H1 (cell line): ENCODE measurements around the gene RAB5B.

Experiments
- BCL11A ChIP-seq, 2 experiments: IDR thresholded peaks; one replicate each; pipeline ENCODE4 v1.6.1; 2011; ENCODE audit warnings: low read depth in 2 of 2, low read length in 2 of 2, mild to moderate bottlenecking in 2 of 2
- CTCF ChIP-seq, 3 experiments: IDR thresholded peaks; 1 replicate in 2 of 3; 2 replicates in 1 of 3; pipeline versions ENCODE4 v1.5.1 to v1.6.1; 2011; ENCODE audit warnings: low read length in 3 of 3, mild to moderate bottlenecking in 3 of 3, inconsistent platforms in 2 of 3, low read depth in 1 of 3, moderate library complexity in 1 of 3; ENCODE audit not compliant: insufficient read depth in 1 of 3; ENCODE audit errors: control extremely low read depth in 1 of 3
- EGR1 ChIP-seq: IDR thresholded peaks from 2 replicates; pipeline ENCODE4 v1.6.1; 2011; ENCODE audit warnings: low read depth, low read length, borderline replicate concordance
- EP300 ChIP-seq, 2 experiments: IDR thresholded peaks; 1 replicate in 1 of 2; 2 replicates in 1 of 2; pipeline ENCODE4 v1.6.1; 2011 to 2012; ENCODE audit warnings: low read depth in 2 of 2, low read length in 2 of 2, mild to moderate bottlenecking in 2 of 2, borderline replicate concordance in 1 of 2, inconsistent platforms in 1 of 2, moderate library complexity in 1 of 2
- EZH2 ChIP-seq: fragments of 200-600 bp; sonication (generic); IDR thresholded peaks from 2 replicates; pipeline ENCODE4 v1.7.1; 2012; ENCODE audit warnings: low read depth, mild to moderate bottlenecking, moderate library complexity, low read length, inconsistent platforms; ENCODE audit not compliant: severe bottlenecking
- KDM1A ChIP-seq: fragments of 200-600, 300-600 bp; sonication (generic); IDR thresholded peaks from 2 replicates; pipeline ENCODE4 v1.7.1; 2016; ENCODE audit warnings: mild to moderate bottlenecking, low read length, borderline replicate concordance
- PHF8 ChIP-seq: fragments of 200-600 bp; sonication (generic); conservative IDR thresholded peaks from 2 replicates; pipeline ENCODE4 v1.7.1; 2012; ENCODE audit warnings: low read depth, mild to moderate bottlenecking, inconsistent platforms, low read length, moderate library complexity
- SP2 ChIP-seq: IDR thresholded peaks from 2 replicates; pipeline ENCODE4 v1.6.1; 2012; ENCODE audit warnings: mild to moderate bottlenecking, low read length, inconsistent platforms
- ZNF274 ChIP-seq: IDR thresholded peaks from 2 replicates; pipeline ENCODE4 v1.7.0; 2012; ENCODE audit warnings: low read length, borderline replicate concordance; ENCODE audit errors: extremely low read depth

- no peak for TF ChIP-seq CTCF (IDR thresholded peaks at IDR 0.05; ENCODE audit: control extremely low read depth in 1 of 3, insufficient read depth in 1 of 3, low read depth in 1 of 3, low read length in 3 of 3)
- TF ChIP-seq EGR1: no peak
- no peak for TF ChIP-seq SP2
- TF ChIP-seq ZNF274: no peak
- TF ChIP-seq PHF8: no peak
- no peak for TF ChIP-seq BCL11A (IDR thresholded peaks at IDR 0.05; ENCODE audit: low read depth in 2 of 2, low read length in 2 of 2)
- no peak for TF ChIP-seq EZH2
- TF ChIP-seq KDM1A: no peak
- no peak for TF ChIP-seq EP300 (IDR thresholded peaks at IDR 0.05; ENCODE audit: borderline replicate concordance in 1 of 2, low read depth in 2 of 2, low read length in 2 of 2)
Measured at GRCh38 chr12:56013482-56013881, 39.6 kb downstream of the RAB5B start.
